ENCODE data around the gene ASB1. TPM values are rescaled to one million over a fixed set of nuclear protein-coding genes. Genes with fewer than 3 reads are reported as not detected.

The ASB1 gene
- total and polyA plus RNA-seq, 9 of the 15 experiments (the other 6 are each of a cell fraction or from before 2014, with no cell fraction given) = 6.3 to 37.7 (median 23.9) TPM

DNA sequence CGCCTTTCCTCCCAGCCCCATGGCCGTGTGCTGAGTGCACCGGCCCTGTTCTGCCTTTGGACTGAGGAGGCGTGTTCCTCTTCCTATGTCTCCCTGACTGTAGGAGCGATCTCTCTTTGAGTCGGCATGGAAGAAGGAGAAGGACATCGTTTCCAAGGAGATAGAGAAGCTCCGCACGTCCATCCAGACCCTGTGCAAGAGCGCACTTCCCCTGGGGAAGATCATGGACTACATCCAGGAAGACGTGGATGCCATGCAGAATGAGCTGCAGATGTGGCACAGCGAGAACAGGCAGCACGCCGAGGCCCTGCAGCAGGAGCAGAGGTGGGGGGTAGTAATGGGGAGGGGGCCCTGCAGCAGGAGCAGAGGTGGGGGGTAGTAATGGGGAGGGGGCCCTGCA is 29.4 kb upstream of the ASB1 start:
- no TSS peak for BruUV-seq (replicated peaks)
- CTCF ChIA-PET (ENCODE audit: low intra/inter-chr PET ratio) = no interaction called here
- whole genome bisulfite sequencing (ENCODE audit: insufficient coverage, low coverage, missing lambda C conversion rate) = 72% methylated on average over 5 of the region's 14 CpGs

More for the DNA sequence above, 29.4 kb upstream of the ASB1 start:
- intact Hi-C loops (cut with micrococcal nuclease) = no loop called here
- Histone ChIP-seq H3K27ac (ENCODE audit: extremely low read depth, low read depth, low read length) (no peak overlapping the region), H3K9ac (ENCODE audit: insufficient read depth in 1 of 2, low read depth in 2 of 2, low read length in 2 of 2) (peak overlapping the region in 1 of 2 experiments; percentile 71; a peak in 2 of 4 replicates), H4K20me1 (replicated peaks; ENCODE audit: control insufficient read depth, insufficient read depth, low read length) (no peaks in the 10 kb centered on the region), H2AFZ (ENCODE audit: low read depth, low read length) (no peak overlapping the region), H3K4me3 (no peak overlapping the region), H3K4me2 (ENCODE audit: insufficient read depth, low read length) (no peak overlapping the region), H3K79me2 (ENCODE audit: control insufficient read depth, insufficient read depth, low read length) (no peaks in the 10 kb centered on the region), H3K36me3 (ENCODE audit: control insufficient read depth, insufficient read depth, low read length) (no peaks in the 10 kb centered on the region), H3K27me3 (ENCODE audit: control insufficient read depth in 2 of 2, insufficient read depth in 2 of 2, low read length in 2 of 2) (no peaks in the 10 kb centered on the region), H3K9me3 (replicated peaks; ENCODE audit: control insufficient read depth, insufficient read depth, low read depth, low read length) (no peaks in the 10 kb centered on the region), H3K4me1 (replicated peaks in 1 of 2; ENCODE audit: control insufficient read depth in 2 of 2, insufficient read depth in 2 of 2, low read length in 2 of 2) (peaks cover 10 to 12% of the 10 kb centered on the region in 2 experiments; a peak in 4 of 5 replicates), H3K9me1 (ENCODE audit: control insufficient read depth, insufficient read depth, low read length) (no peaks in the 10 kb centered on the region)
- no peak for ATAC-seq
- FAIRE-seq = no peak
- no peak for DNase-seq (ENCODE audit: extremely low read depth in 1 of 4, low spot score in 3 of 4)
- in situ Hi-C loops (cut with MboI) = no loop called here
- no peak for TF ChIP-seq MTF1 (CRISPR knock-in tag; IDR thresholded peaks at IDR 0.05; ENCODE audit: borderline replicate concordance)
- no peak for TF ChIP-seq POLR2B (IDR thresholded peaks at IDR 0.05; ENCODE audit: low read depth, partially characterized antibody)
- TF ChIP-seq ZNF121 (CRISPR knock-in tag; conservative IDR thresholded peaks at IDR 0.05) = no peak
- no peak for TF ChIP-seq PCBP2 (IDR thresholded peaks at IDR 0.05; ENCODE audit: low read depth, low read length, poor library complexity, severe bottlenecking)
- no peak for TF ChIP-seq HNRNPH1 (optimal IDR thresholded peaks at IDR 0.05; ENCODE audit: low read depth, low read length)
- no peak for TF ChIP-seq HIVEP1 (CRISPR knock-in tag; IDR thresholded peaks at IDR 0.05)
- no peak for TF ChIP-seq MCM5 (IDR thresholded peaks at IDR 0.05; ENCODE audit: low read depth)
- TF ChIP-seq CBX3 (IDR thresholded peaks at IDR 0.05; ENCODE audit: borderline replicate concordance in 1 of 2, low read length in 2 of 2) = no peak
- TF ChIP-seq, protein P1, sequence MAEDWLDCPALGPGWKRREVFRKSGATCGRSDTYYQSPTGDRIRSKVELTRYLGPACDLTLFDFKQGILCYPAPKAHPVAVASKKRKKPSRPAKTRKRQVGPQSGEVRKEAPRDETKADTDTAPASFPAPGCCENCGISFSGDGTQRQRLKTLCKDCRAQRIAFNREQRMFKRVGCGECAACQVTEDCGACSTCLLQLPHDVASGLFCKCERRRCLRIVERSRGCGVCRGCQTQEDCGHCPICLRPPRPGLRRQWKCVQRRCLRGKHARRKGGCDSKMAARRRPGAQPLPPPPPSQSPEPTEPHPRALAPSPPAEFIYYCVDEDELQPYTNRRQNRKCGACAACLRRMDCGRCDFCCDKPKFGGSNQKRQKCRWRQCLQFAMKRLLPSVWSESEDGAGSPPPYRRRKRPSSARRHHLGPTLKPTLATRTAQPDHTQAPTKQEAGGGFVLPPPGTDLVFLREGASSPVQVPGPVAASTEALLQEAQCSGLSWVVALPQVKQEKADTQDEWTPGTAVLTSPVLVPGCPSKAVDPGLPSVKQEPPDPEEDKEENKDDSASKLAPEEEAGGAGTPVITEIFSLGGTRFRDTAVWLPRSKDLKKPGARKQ (CRISPR knock-in tag; IDR thresholded peaks at IDR 0.05) = no peak
- TF ChIP-seq ZNF780A (CRISPR knock-in tag; IDR thresholded peaks at IDR 0.05) = no peak
- TF ChIP-seq ZNF76 (CRISPR knock-in tag; IDR thresholded peaks at IDR 0.05; ENCODE audit: borderline replicate concordance) = no peak
- TF ChIP-seq MCM7 (IDR thresholded peaks at IDR 0.05) = no peak
- TF ChIP-seq, protein P2, sequence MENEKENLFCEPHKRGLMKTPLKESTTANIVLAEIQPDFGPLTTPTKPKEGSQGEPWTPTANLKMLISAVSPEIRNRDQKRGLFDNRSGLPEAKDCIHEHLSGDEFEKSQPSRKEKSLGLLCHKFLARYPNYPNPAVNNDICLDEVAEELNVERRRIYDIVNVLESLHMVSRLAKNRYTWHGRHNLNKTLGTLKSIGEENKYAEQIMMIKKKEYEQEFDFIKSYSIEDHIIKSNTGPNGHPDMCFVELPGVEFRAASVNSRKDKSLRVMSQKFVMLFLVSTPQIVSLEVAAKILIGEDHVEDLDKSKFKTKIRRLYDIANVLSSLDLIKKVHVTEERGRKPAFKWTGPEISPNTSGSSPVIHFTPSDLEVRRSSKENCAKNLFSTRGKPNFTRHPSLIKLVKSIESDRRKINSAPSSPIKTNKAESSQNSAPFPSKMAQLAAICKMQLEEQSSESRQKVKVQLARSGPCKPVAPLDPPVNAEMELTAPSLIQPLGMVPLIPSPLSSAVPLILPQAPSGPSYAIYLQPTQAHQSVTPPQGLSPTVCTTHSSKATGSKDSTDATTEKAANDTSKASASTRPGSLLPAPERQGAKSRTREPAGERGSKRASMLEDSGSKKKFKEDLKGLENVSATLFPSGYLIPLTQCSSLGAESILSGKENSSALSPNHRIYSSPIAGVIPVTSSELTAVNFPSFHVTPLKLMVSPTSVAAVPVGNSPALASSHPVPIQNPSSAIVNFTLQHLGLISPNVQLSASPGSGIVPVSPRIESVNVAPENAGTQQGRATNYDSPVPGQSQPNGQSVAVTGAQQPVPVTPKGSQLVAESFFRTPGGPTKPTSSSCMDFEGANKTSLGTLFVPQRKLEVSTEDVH (IDR thresholded peaks at IDR 0.05; ENCODE audit: low read depth, partially characterized antibody) = no peak
- TF ChIP-seq ZNF253 (CRISPR knock-in tag; conservative IDR thresholded peaks at IDR 0.05) = no peak
- TF ChIP-seq, protein P3, sequence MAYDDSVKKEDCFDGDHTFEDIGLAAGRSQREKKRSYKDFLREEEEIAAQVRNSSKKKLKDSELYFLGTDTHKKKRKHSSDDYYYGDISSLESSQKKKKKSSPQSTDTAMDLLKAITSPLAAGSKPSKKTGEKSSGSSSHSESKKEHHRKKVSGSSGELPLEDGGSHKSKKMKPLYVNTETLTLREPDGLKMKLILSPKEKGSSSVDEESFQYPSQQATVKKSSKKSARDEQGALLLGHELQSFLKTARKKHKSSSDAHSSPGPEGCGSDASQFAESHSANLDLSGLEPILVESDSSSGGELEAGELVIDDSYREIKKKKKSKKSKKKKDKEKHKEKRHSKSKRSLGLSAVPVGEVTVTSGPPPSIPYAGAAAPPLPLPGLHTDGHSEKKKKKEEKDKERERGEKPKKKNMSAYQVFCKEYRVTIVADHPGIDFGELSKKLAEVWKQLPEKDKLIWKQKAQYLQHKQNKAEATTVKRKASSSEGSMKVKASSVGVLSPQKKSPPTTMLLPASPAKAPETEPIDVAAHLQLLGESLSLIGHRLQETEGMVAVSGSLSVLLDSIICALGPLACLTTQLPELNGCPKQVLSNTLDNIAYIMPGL (CRISPR knock-in tag; IDR thresholded peaks at IDR 0.05) = no peak
- POLR2A ChIA-PET = interaction anchor here (0.6 kb wide), 1 partner anchor 24 kb away, joined by 3 read pairs; no protein-coding TSS in a partner anchor
